Parathyroid adenoma (tissue), 2 donors: ENCODE results near the gene NR2C2.

Experiments used
- H2AFZ ChIP-seq: fragments of 300-600 bp; sonication (generic); one replicate; pipeline ENCODE4 v1.7.0; 2017; ENCODE audit warnings: antibody characterized with exemption, mild to moderate bottlenecking
- H3K27ac ChIP-seq: fragments of 300-600 bp; sonication (generic); one replicate; pipeline ENCODE4 v1.7.0; 2017
- H3K27me3 ChIP-seq: fragments of 300-600 bp; sonication (generic); one replicate; pipeline ENCODE4 v1.7.0; 2017; ENCODE audit warnings: low read length; ENCODE audit not compliant: control insufficient read depth, insufficient read depth
- H3K36me3 ChIP-seq: fragments of 300-600 bp; sonication (generic); one replicate; pipeline ENCODE4 v1.7.0; 2017; ENCODE audit warnings: low read length; ENCODE audit not compliant: control insufficient read depth, insufficient read depth
- H3K4me1 ChIP-seq: fragments of 300-600 bp; sonication (generic); one replicate; pipeline ENCODE4 v1.7.0; 2017; ENCODE audit warnings: control low read depth
- H3K4me2 ChIP-seq: fragments of 300-600 bp; sonication (generic); one replicate; pipeline ENCODE4 v1.7.0; 2017; ENCODE audit warnings: low read length
- H3K4me3 ChIP-seq: fragments of 300-600 bp; sonication (generic); one replicate; pipeline ENCODE4 v1.7.0; 2017; ENCODE audit warnings: low read depth, low read length
- H3K79me2 ChIP-seq: fragments of 300-600 bp; sonication (generic); one replicate; pipeline ENCODE4 v1.7.0; 2017; ENCODE audit warnings: control low read depth
- H3K9ac ChIP-seq: fragments of 300-600 bp; sonication (generic); one replicate; pipeline ENCODE4 v1.7.0; 2017; ENCODE audit warnings: mild to moderate bottlenecking
- H3K9me3 ChIP-seq: fragments of 300-600 bp; sonication (generic); one replicate; pipeline ENCODE4 v1.7.0; 2017; ENCODE audit warnings: low read length; ENCODE audit not compliant: control insufficient read depth
- CTCF ChIP-seq: fragments of 300-600 bp; sonication (generic); IDR thresholded peaks from one replicate; pipeline ENCODE4 v1.7.0; 2017; ENCODE audit warnings: antibody characterized with exemption, mild to moderate bottlenecking
- donor health status: primary hyperparathyroidism.

NR2C2 gene

GRCh38 chr3:15050405-15051092 lies 103.2 kb downstream of the NR2C2 start:
- peaks cover 2% of the 10 kb centered on the region for H3K4me1 ChIP-seq
- H3K27me3 ChIP-seq, result no peaks in the 10 kb centered on the region
- H2AFZ ChIP-seq, result no peak overlapping the region
- no peaks in the 10 kb centered on the region for H3K79me2 ChIP-seq
- H3K4me2 ChIP-seq, result no peak overlapping the region
- H3K4me3 ChIP-seq, result no peak overlapping the region
- no peak for TF ChIP-seq CTCF
- H3K27ac ChIP-seq, result no peak overlapping the region
- no peaks in the 10 kb centered on the region for H3K36me3 ChIP-seq
- no peak overlapping the region for H3K9ac ChIP-seq
- H3K9me3 ChIP-seq, result no peaks in the 10 kb centered on the region

DNA sequence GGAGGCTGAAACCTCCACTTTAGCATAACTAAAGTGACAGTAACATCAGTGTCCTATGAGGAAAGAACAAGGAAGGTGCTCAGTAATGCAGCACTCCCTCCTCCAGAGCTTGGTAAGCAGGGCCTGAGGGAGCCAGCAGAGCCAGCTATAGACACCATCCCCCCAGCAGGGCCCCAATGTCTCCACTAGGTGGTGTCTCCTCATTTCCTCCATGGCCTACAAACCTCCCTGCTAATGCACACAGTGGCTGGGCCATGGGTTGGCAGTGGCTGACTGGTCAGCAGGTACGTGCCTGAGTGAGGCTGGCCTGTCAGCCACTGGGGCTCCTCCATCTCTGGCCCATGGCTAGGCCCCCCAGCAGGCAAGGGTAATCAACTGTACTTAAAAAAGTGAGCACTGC lies 104.1 kb downstream of the NR2C2 start:
- H3K9me3 ChIP-seq, result no peaks in the 10 kb centered on the region
- H3K27ac ChIP-seq, result no peak overlapping the region
- H3K36me3 ChIP-seq, result no peaks in the 10 kb centered on the region
- no peak overlapping the region for H3K4me3 ChIP-seq
- H3K4me2 ChIP-seq, result no peak overlapping the region
- no peaks in the 10 kb centered on the region for H3K27me3 ChIP-seq
- no peak overlapping the region for H2AFZ ChIP-seq
- TF ChIP-seq CTCF, result peak; percentile 52
- H3K79me2 ChIP-seq, result peaks cover 3% of the 10 kb centered on the region
- peaks cover 2% of the 10 kb centered on the region for H3K4me1 ChIP-seq
- no peak overlapping the region for H3K9ac ChIP-seq

GRCh38 chr3:15052335-15053242 lies 105.2 kb downstream of the NR2C2 start:
- Histone ChIP-seq H3K4me1 (no peaks in the 10 kb centered on the region), H3K9ac (no peak overlapping the region), H3K27ac (no peak overlapping the region), H3K4me2 (no peak overlapping the region), H3K79me2 (peaks cover 11% of the 10 kb centered on the region), H3K9me3 (no peaks in the 10 kb centered on the region), H3K27me3 (no peaks in the 10 kb centered on the region), H2AFZ (no peak overlapping the region), H3K36me3 (no peaks in the 10 kb centered on the region), H3K4me3 (no peak overlapping the region)
- no peak for TF ChIP-seq CTCF

- H3K27me3 ChIP-seq, result no peaks in the 10 kb centered on the region
- H3K36me3 ChIP-seq, result no peaks in the 10 kb centered on the region
- H3K4me2 ChIP-seq, result no peak overlapping the region
- H3K4me1 ChIP-seq, result no peaks in the 10 kb centered on the region
- H3K9ac ChIP-seq, result no peak overlapping the region
- no peaks in the 10 kb centered on the region for H3K9me3 ChIP-seq
- H3K4me3 ChIP-seq, result no peak overlapping the region
- no peak overlapping the region for H3K27ac ChIP-seq
- no peak for TF ChIP-seq CTCF
- H2AFZ ChIP-seq, result no peak overlapping the region
- H3K79me2 ChIP-seq, result peaks cover 15% of the 10 kb centered on the region
Measured at GRCh38 chr3:15053541-15053940, 106.2 kb downstream of the NR2C2 start.
